Measurements from ENCODE around the gene SPATA3.

The SPATA3 gene

DNA sequence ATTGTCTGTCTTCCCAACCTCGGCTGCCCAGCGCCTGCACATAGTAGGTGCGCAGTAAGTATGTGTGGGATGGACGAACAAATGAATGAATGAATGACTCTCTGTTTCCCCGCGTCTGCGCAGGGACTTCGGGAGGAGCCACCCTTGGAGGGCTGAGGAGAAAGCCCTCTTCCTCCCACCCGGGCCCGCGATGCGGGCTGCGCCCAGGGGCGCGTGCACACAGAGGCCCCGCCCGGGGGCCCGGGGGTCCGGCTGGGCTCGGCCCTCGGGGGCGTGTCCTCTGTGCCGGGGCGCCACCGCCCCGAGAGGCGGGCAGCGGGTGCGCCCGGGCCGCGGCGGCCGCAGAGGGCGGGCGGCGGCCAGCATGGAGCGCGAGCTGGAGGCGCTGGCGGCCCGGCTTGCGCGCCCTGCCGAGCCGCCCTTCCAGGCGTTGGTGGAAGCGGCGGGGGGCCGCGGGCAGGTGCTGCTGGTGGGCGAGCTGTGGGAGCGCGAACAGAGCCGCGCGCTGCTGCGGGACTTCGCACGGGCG lies 41.3 kb downstream of the SPATA3 start, which contains the start of gene C2orf72:
TSS of gene C2orf72 (plus strand) at position 322 of the 529 bp plus-strand sequence. CDS start at position 365, 43 bp downstream.
- Histone ChIP-seq H3K27me3 (ENCODE audit: low read depth, low read length) (0 out of 2 replicates have a peak, but pooled peaks cover 3% of the 10 kb centered on the region), H3K4me2 (ENCODE audit: low read length) (no peak within 1 kb of the TSS), H3K4me1 (ENCODE audit: low read length) (peaks cover 4% of the 10 kb centered on the region; the same call in 1 of the 2 replicates), H3K4me3 (ENCODE audit: low read length) (no peak within 1 kb of the TSS), H3K9ac (ENCODE audit: low read length) (no peak within 1 kb of the TSS), H3K9me3 (ENCODE audit: insufficient read depth, low read length) (no peaks in the 10 kb centered on the region), H3K79me2 (ENCODE audit: low read length) (no peaks in the 10 kb centered on the region), H3K36me3 (replicated peaks; ENCODE audit: low read depth, low read length) (no peaks in the 10 kb centered on the region), H3K27ac (ENCODE audit: low read length) (no peak within 1 kb of the TSS), H4K20me1 (ENCODE audit: insufficient read depth, low read length) (no peaks in the 10 kb centered on the region), H2AFZ (ENCODE audit: low read depth, low read length) (no peak within 1 kb of the TSS)
- TF ChIP-seq, protein P1, sequence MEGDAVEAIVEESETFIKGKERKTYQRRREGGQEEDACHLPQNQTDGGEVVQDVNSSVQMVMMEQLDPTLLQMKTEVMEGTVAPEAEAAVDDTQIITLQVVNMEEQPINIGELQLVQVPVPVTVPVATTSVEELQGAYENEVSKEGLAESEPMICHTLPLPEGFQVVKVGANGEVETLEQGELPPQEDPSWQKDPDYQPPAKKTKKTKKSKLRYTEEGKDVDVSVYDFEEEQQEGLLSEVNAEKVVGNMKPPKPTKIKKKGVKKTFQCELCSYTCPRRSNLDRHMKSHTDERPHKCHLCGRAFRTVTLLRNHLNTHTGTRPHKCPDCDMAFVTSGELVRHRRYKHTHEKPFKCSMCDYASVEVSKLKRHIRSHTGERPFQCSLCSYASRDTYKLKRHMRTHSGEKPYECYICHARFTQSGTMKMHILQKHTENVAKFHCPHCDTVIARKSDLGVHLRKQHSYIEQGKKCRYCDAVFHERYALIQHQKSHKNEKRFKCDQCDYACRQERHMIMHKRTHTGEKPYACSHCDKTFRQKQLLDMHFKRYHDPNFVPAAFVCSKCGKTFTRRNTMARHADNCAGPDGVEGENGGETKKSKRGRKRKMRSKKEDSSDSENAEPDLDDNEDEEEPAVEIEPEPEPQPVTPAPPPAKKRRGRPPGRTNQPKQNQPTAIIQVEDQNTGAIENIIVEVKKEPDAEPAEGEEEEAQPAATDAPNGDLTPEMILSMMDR (IDR thresholded peaks at IDR 0.05; ENCODE audit: low read depth, low read length): no peak
- no peak for TF ChIP-seq EZH2phosphoT487 (IDR thresholded peaks at IDR 0.05; ENCODE audit: low read depth)

DNA sequence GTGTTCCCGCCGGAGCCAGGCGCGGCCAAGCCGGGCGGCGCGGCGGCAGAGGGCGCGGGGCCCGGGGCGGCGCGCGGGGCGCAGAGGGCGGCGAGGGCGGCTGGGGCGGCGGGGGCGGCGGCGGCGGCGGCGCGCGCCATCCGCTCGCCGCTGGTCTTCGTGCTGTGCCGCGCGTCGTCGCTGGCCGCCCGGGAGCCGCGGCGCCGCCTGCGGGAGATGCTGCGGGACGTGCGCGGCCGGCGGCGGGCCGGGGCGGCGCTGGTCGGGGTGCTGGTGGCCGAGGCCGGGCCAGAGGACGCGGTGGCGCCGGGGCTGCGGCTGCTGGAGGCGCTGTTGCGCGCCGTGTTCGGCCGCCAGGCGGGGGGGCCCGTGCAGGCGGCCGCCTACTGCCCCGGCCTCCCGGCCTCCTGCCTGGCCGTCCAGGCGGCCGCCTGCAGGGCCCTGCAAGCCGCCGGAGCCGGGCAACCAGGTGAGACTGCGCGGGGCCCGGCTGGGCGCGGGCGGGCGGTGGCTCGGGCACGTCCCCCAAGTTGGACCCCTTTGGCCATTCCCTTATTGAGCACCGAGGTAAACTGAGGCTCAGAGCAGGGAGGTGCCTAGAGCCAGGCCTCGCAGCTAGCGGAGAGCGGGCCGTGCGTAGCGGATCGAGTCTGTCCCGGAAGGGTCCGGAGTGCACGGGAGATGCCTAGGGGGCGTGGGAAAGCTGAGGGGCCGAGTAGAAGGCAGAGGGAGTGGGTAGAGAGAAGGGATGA lies 42.0 kb downstream of the SPATA3 start:
- Histone ChIP-seq H4K20me1 (ENCODE audit: insufficient read depth, low read length) (no peaks in the 10 kb centered on the region), H3K36me3 (replicated peaks; ENCODE audit: low read depth, low read length) (no peaks in the 10 kb centered on the region), H3K9me3 (ENCODE audit: insufficient read depth, low read length) (no peaks in the 10 kb centered on the region), H3K27me3 (ENCODE audit: low read depth, low read length) (0 out of 2 replicates have a peak, but pooled peaks cover 3% of the 10 kb centered on the region), H3K4me2 (ENCODE audit: low read length) (no peak overlapping the region), H3K4me3 (ENCODE audit: low read length) (no peak overlapping the region), H3K79me2 (ENCODE audit: low read length) (no peaks in the 10 kb centered on the region), H3K9ac (ENCODE audit: low read length) (no peak overlapping the region), H3K4me1 (ENCODE audit: low read length) (peaks cover 4% of the 10 kb centered on the region; the same call in 1 of the 2 replicates), H3K27ac (ENCODE audit: low read length) (no peak overlapping the region), H2AFZ (ENCODE audit: low read depth, low read length) (no peak overlapping the region)
- no peak for TF ChIP-seq EZH2phosphoT487 (IDR thresholded peaks at IDR 0.05; ENCODE audit: low read depth)
- TF ChIP-seq, protein P1 (IDR thresholded peaks at IDR 0.05; ENCODE audit: low read depth, low read length): no peak

GRCh38 chr2:231038483-231039293 lies 42.8 kb downstream of the SPATA3 start:
- Histone ChIP-seq H3K27ac (ENCODE audit: low read length) (no peak overlapping the region), H3K27me3 (ENCODE audit: low read depth, low read length) (0 out of 2 replicates have a peak, but pooled peaks cover 3% of the 10 kb centered on the region), H3K79me2 (ENCODE audit: low read length) (no peaks in the 10 kb centered on the region), H3K4me2 (ENCODE audit: low read length) (no peak overlapping the region), H3K4me1 (ENCODE audit: low read length) (peaks cover 4% of the 10 kb centered on the region; the same call in 1 of the 2 replicates), H3K9ac (ENCODE audit: low read length) (no peak overlapping the region), H4K20me1 (ENCODE audit: insufficient read depth, low read length) (no peaks in the 10 kb centered on the region), H3K36me3 (replicated peaks; ENCODE audit: low read depth, low read length) (no peaks in the 10 kb centered on the region), H3K4me3 (ENCODE audit: low read length) (no peak overlapping the region), H2AFZ (ENCODE audit: low read depth, low read length) (no peak overlapping the region), H3K9me3 (ENCODE audit: insufficient read depth, low read length) (no peaks in the 10 kb centered on the region)
- TF ChIP-seq, protein P1 (IDR thresholded peaks at IDR 0.05; ENCODE audit: low read depth, low read length): no peak
- TF ChIP-seq EZH2phosphoT487 (IDR thresholded peaks at IDR 0.05; ENCODE audit: low read depth): no peak

- Histone ChIP-seq H3K9me3 (ENCODE audit: insufficient read depth, low read length) (no peaks in the 10 kb centered on the region), H3K4me1 (ENCODE audit: low read length) (peaks cover 3% of the 10 kb centered on the region; the same call in 1 of the 2 replicates), H4K20me1 (ENCODE audit: insufficient read depth, low read length) (no peaks in the 10 kb centered on the region), H3K36me3 (replicated peaks; ENCODE audit: low read depth, low read length) (no peaks in the 10 kb centered on the region), H3K27ac (ENCODE audit: low read length) (no peak overlapping the region), H3K4me2 (ENCODE audit: low read length) (no peak overlapping the region), H2AFZ (ENCODE audit: low read depth, low read length) (no peak overlapping the region), H3K9ac (ENCODE audit: low read length) (no peak overlapping the region), H3K27me3 (ENCODE audit: low read depth, low read length) (0 out of 2 replicates have a peak, but pooled peaks cover 3% of the 10 kb centered on the region), H3K79me2 (ENCODE audit: low read length) (no peaks in the 10 kb centered on the region), H3K4me3 (ENCODE audit: low read length) (no peak overlapping the region)
- TF ChIP-seq EZH2phosphoT487 (IDR thresholded peaks at IDR 0.05; ENCODE audit: low read depth): no peak
Observed at GRCh38 chr2:231039294-231039664, 43.4 kb downstream of the SPATA3 start.
